ENCODE data around the gene SUV39H1.

The SUV39H1 gene

DNA sequence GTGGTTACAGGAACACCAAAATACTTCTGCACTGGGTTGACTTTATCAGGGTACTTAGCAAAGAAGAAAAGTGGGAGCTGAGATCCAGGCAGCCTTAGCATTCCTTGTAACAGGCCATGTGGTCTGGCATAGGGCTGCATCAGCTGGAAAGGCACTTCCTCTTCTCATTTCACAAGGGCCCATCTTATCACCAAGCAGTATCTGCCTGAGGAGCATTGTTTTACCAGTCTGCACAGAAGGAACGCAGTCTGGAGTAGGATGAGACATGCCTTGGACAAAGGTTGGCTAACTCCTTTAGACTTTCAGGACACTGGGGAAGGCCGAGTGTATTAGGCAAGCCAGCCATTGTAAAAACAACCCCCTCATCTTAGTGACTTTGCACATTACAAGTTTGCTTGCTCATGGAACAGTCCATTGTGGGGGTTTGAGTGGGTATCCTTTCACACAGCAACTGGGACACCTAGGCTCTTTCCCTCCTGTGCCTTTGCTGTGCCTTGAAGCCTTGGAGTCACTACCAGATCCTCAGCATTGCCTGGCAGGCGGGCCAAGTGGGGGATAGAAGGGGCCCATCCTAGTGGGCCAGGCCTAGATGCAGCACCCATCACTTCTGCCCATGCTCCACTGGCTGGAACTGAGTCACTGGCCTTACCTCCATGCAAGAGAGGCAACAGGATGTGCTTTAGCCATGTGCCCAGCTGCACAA, 4.6 kb downstream of the SUV39H1 start:
- no CpG with 5 or more reads among the region's 3 CpGs for WGBS, 2 experiments (ENCODE audit: insufficient coverage in 2 of 2)
- peaks cover 42% of the 10 kb centered on the region for H3K36me3 ChIP-seq (ENCODE audit: control insufficient read depth, insufficient read depth, low read length)

DNA sequence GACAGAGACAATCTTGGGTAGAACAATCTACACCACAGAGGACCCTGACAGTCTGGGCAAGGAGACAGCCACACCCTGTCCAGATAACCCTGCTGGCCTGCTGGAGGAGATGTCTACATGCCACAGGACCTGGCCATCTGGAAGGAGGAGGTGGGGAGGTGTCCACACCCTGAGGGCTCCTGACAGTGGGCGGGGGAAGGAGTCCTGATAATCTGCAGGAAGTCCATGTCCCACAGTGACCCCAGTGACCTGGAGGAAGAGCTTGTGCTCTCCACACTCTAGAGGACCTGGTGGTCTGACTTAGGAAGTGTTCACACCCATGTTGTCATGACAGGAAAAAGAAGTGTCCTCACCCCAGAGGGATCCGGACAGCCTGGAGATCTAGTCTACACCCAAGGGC, 5.5 kb downstream of the SUV39H1 start:
- WGBS, 2 experiments (ENCODE audit: insufficient coverage in 2 of 2) = 80 to 100% methylated on average over 1 of the region's 2 CpGs
- no peak overlapping the region for H3K4me3 ChIP-seq (ENCODE audit: extremely low read depth, insufficient read depth, low read length, poor library complexity, severe bottlenecking)
- H3K4me1 ChIP-seq (ENCODE audit: control insufficient read depth, insufficient read depth, low read length, poor library complexity, severe bottlenecking) = peaks cover 4% of the 10 kb centered on the region
- peaks cover 47% of the 10 kb centered on the region for H3K36me3 ChIP-seq (ENCODE audit: control insufficient read depth, insufficient read depth, low read length)
- H3K9me3 ChIP-seq (ENCODE audit: control insufficient read depth, low read length) = no peaks in the 10 kb centered on the region
- H3K27ac ChIP-seq (ENCODE audit: low read depth, low read length, severe bottlenecking) = no peak overlapping the region

More for the DNA sequence above, 4.6 kb downstream of the SUV39H1 start:
- Histone ChIP-seq H3K27ac (ENCODE audit: low read depth, low read length, severe bottlenecking) (no peak overlapping the region), H3K4me3 (ENCODE audit: extremely low read depth, insufficient read depth, low read length, poor library complexity, severe bottlenecking) (no peak overlapping the region), H3K4me1 (ENCODE audit: control insufficient read depth, insufficient read depth, low read length, poor library complexity, severe bottlenecking) (peaks cover 4% of the 10 kb centered on the region), H3K9me3 (ENCODE audit: control insufficient read depth, low read length) (no peaks in the 10 kb centered on the region)

DNA sequence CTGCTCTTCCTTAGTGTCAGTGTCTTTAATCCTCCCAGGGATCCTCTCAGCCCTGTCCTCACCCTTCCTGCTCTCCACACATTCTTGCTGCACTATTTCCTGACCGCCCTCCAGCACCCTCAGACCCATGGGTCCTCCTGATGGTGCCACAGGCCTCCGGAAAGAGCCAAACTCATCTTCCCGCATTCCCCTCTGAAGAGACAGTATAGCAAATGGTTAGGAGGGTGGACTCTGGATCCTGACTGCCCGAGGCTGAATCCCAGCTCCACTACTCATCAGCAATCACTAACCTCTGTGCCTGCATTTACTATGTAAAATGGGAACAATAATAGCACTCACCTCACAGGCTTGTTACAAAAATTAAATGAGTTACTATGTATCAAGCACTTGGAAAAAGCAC, 6.2 kb downstream of the SUV39H1 start:
- Histone ChIP-seq H3K27ac (ENCODE audit: low read depth, low read length, severe bottlenecking) (no peak overlapping the region), H3K4me1 (ENCODE audit: control insufficient read depth, insufficient read depth, low read length, poor library complexity, severe bottlenecking) (peaks cover 4% of the 10 kb centered on the region), H3K36me3 (ENCODE audit: control insufficient read depth, insufficient read depth, low read length) (peaks cover 53% of the 10 kb centered on the region), H3K4me3 (ENCODE audit: extremely low read depth, insufficient read depth, low read length, poor library complexity, severe bottlenecking) (no peak overlapping the region), H3K9me3 (ENCODE audit: control insufficient read depth, low read length) (no peaks in the 10 kb centered on the region)
- no CpG with 5 or more reads among the region's 4 CpGs for WGBS, 2 experiments (ENCODE audit: insufficient coverage in 2 of 2)

DNA sequence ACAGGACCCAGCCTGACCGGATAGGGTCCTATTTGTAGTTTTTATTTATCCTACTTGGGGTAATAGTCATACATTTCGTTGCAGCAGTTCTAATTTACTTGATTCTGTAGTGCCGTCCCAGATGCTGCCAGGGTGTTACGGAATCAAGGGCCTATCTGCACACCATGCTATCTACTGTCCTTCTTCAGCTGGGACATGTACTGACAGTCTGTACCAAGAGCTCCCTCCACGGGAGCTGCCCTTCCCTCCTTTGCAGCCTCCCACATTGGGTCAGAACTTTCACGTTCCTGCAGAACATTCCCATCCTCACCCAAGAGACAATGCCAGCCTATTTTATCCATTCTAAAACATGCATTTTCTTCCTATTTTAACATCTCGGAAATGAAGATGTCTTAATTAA, 6.7 kb downstream of the SUV39H1 start:
- H3K4me3 ChIP-seq (ENCODE audit: extremely low read depth, insufficient read depth, low read length, poor library complexity, severe bottlenecking) = no peak overlapping the region
- no peak overlapping the region for H3K27ac ChIP-seq (ENCODE audit: low read depth, low read length, severe bottlenecking)
- H3K4me1 ChIP-seq (ENCODE audit: control insufficient read depth, insufficient read depth, low read length, poor library complexity, severe bottlenecking) = peaks cover 4% of the 10 kb centered on the region
- WGBS, 2 experiments (ENCODE audit: insufficient coverage in 2 of 2) = 90 to 100% methylated on average over 1 to 2 of the region's 7 CpGs
- H3K9me3 ChIP-seq (ENCODE audit: control insufficient read depth, low read length) = no peaks in the 10 kb centered on the region
- H3K36me3 ChIP-seq (ENCODE audit: control insufficient read depth, insufficient read depth, low read length) = peaks cover 53% of the 10 kb centered on the region

DNA sequence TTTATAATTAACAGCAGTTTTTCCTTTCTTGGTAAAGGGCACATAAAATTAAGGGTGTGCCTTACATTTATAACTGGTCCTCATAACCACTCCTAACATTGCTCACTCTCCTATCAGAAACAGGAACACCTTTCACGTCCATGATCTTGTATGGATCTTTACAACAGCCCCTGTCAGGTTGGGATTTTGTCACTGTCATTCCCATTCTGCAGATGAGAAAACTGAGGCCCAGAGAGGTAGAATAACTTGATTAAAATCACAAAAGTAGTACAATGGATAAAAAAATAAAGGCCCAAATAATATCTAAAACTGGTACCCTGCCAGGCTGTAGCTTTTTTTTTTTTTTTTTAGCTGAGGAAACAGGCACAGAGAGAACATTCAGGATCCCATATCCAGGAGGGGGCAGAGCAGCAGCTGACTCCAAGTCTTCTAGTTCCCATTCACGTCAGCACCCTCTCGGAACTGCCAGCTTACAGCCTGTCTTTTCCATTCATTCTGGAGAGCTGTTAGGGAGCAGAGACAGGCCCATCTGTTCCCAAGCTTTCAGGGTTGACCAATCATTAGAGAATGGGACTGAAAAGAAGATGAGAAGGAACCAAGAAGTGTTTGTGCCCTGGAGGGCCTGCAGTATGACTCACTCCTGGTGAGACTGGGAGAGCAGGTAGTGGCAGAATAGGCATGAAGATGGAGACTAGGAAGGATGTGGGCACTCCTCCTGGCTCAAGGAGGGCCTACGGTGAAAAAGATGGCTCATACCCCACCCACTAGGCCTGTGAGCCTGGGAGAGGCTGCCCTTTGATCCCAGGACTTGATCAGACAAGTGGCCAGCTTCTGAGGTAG, 7.3 kb downstream of the SUV39H1 start:
- no peak overlapping the region for H3K4me3 ChIP-seq (ENCODE audit: extremely low read depth, insufficient read depth, low read length, poor library complexity, severe bottlenecking)
- peaks cover 4% of the 10 kb centered on the region for H3K4me1 ChIP-seq (ENCODE audit: control insufficient read depth, insufficient read depth, low read length, poor library complexity, severe bottlenecking)
- H3K36me3 ChIP-seq (ENCODE audit: control insufficient read depth, insufficient read depth, low read length) = peaks cover 52% of the 10 kb centered on the region
- 100% methylated on average over 1 of the region's 4 CpGs; no CpG with 5 or more reads in 1 of the 2 experiments for WGBS, 2 experiments (ENCODE audit: insufficient coverage in 2 of 2)
- no peak overlapping the region for H3K27ac ChIP-seq (ENCODE audit: low read depth, low read length, severe bottlenecking)
- no peaks in the 10 kb centered on the region for H3K9me3 ChIP-seq (ENCODE audit: control insufficient read depth, low read length)

DNA sequence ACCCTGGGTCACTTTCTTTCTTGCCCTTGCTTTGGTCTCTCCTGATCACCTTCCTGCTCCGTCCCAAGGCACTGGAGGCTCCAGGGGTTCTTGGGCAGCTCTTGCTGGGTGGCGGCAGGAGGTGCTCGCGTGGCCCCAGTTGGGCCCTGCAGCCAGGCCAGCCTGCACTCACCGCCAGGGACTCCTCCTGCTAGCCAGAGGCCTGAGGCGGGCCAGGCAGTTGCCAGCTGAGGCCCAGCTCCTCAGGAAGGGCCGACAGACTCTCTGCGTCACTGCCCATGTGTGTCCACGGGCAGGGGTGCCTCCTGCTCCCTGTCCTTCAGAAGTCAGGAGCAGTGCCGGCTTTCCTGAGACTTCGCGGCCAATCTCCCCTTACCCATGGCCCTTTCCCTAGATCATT, 9.3 kb downstream of the SUV39H1 start:
- WGBS, 2 experiments (ENCODE audit: insufficient coverage in 2 of 2) = 86 to 98% methylated on average over 1 to 8 of the region's 12 CpGs
- H3K27ac ChIP-seq (ENCODE audit: low read depth, low read length, severe bottlenecking) = no peak overlapping the region

DNA sequence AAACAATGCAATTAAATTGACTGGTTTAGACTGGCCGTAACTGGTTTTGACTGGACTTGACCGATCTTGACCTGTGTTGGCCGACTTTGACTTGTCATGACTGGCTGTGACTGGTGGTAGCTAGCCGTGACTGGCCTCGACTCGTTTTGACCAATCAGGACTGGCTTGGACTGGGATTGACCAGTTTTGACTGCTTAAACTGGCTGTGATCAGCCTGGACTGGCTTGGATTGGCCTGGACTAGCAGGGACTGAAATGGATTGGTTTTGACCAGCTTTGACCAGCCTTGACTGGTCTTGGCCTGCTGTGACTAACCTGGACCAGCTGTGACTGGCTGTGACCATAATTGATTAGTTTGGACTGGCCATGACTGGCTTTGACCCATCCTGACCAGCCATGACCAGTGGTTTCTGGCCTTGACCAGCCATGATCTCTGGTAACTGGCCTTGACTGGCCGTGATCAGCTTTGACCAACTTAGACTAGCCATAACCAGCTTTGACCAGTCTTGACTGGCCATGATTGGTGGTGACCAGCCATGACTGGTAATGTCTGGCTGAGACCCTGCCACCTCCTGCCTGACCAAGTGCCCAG, 13.1 kb downstream of the SUV39H1 start:
- peaks cover 6% of the 10 kb centered on the region for H3K4me1 ChIP-seq (ENCODE audit: control insufficient read depth, insufficient read depth, low read length, poor library complexity, severe bottlenecking)
- peaks cover 13% of the 10 kb centered on the region for H3K36me3 ChIP-seq (ENCODE audit: control insufficient read depth, insufficient read depth, low read length)
- H3K4me3 ChIP-seq (ENCODE audit: extremely low read depth, insufficient read depth, low read length, poor library complexity, severe bottlenecking) = no peak overlapping the region
- 98% methylated on average over 6 of the region's 7 CpGs for WGBS, 2 experiments (ENCODE audit: insufficient coverage in 2 of 2)
- no peaks in the 10 kb centered on the region for H3K9me3 ChIP-seq (ENCODE audit: control insufficient read depth, low read length)
- H3K27ac ChIP-seq (ENCODE audit: low read depth, low read length, severe bottlenecking) = no peak overlapping the region

More for the DNA sequence above, 9.3 kb downstream of the SUV39H1 start:
- H3K4me1 ChIP-seq (ENCODE audit: control insufficient read depth, insufficient read depth, low read length, poor library complexity, severe bottlenecking) = peaks cover 4% of the 10 kb centered on the region
- H3K36me3 ChIP-seq (ENCODE audit: control insufficient read depth, insufficient read depth, low read length) = peaks cover 33% of the 10 kb centered on the region
- H3K4me3 ChIP-seq (ENCODE audit: extremely low read depth, insufficient read depth, low read length, poor library complexity, severe bottlenecking) = no peak overlapping the region
- H3K9me3 ChIP-seq (ENCODE audit: control insufficient read depth, low read length) = no peaks in the 10 kb centered on the region

DNA sequence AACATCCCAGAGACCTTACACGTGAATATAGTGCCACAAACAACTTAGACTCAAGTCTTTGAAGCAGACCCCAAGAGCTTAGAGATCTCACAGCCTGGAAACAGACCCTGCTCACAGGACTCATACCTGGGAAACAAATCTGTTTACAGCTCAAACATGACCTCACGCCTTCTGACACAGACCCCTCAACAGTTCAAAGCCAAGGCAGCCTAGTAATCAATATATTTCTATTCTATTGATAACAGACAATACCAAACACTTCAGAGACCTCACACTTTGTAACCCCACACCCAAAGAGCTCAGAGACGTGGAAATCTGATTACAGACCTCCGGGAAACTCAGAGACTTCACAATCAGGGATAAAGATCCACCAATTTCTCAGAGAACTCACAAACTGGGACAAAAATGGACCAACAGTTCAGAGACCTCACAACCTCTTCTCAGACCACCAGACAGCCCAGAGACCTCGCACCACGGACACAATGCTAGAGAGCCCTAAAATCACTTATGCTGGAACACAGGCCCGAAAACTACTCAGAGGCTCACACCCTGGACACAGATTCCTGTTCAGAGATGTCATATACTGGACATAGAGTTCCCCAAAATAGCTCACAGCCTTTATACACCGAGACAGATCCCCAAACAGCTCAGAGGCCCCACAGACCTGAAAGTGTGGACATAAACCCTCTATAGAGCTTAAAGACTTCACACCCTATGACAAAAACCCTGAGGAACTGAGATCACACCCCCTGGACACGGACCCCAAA, 14.8 kb downstream of the SUV39H1 start:
- Histone ChIP-seq H3K27ac (ENCODE audit: low read depth, low read length, severe bottlenecking) (no peak overlapping the region), H3K9me3 (ENCODE audit: control insufficient read depth, low read length) (no peaks in the 10 kb centered on the region), H3K4me3 (ENCODE audit: extremely low read depth, insufficient read depth, low read length, poor library complexity, severe bottlenecking) (no peak overlapping the region), H3K4me1 (ENCODE audit: control insufficient read depth, insufficient read depth, low read length, poor library complexity, severe bottlenecking) (peaks cover 6% of the 10 kb centered on the region), H3K36me3 (ENCODE audit: control insufficient read depth, insufficient read depth, low read length) (peaks cover 10% of the 10 kb centered on the region)
- WGBS, 2 experiments (ENCODE audit: insufficient coverage in 2 of 2) = 81 to 83% methylated on average over 1 to 3 of the region's 9 CpGs

DNA sequence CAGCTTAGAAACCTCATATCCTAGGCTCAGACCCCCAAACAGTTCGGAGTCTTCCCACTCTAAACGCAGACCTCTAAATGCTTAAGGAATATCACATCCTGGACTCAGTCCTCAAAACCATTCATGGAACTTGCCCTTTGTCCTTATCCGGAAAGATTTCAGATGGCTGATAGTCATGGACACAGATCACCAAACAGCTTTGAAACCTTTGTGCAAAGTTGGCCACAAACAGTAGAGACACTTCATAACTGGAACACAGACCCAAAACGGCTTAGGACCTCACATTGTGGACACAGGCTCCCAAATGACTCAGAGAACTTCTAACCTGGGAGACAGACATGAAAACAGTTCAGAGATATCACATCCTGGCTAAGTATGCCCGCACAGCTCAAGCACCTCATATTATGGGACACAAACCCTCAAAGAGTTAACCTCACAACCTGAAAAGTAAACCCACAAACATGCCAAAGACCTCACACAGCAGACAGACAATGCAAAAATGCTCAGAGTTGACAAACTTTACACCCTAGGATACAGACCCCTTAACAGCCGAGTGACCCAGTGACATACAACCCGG, 15.5 kb downstream of the SUV39H1 start:
- WGBS, 2 experiments (ENCODE audit: insufficient coverage in 2 of 2) = 97 to 100% methylated on average over 1 to 4 of the region's 7 CpGs
- peaks cover 6% of the 10 kb centered on the region for H3K4me1 ChIP-seq (ENCODE audit: control insufficient read depth, insufficient read depth, low read length, poor library complexity, severe bottlenecking)
- peaks cover 6% of the 10 kb centered on the region for H3K36me3 ChIP-seq (ENCODE audit: control insufficient read depth, insufficient read depth, low read length)
- no peak overlapping the region for H3K4me3 ChIP-seq (ENCODE audit: extremely low read depth, insufficient read depth, low read length, poor library complexity, severe bottlenecking)
- no peak overlapping the region for H3K27ac ChIP-seq (ENCODE audit: low read depth, low read length, severe bottlenecking)
- H3K9me3 ChIP-seq (ENCODE audit: control insufficient read depth, low read length) = no peaks in the 10 kb centered on the region

DNA sequence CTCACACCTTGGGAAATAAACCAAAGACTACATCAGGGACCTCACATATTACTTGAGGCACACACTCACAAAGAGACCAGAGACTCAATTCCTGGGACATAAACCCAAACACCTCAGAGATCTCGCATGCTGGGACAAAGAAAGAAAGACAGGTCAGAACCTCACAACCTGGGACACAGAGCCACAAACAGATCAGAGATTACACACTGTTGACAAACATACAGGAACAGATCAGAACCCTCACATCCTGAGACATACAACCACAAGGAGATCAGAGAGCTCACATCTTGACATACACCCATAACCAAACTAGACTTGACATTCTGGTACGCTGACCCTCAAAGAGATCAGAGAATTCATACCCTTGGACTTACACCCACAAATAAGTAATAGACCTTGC, 17.3 kb downstream of the SUV39H1 start:
- Histone ChIP-seq H3K4me1 (ENCODE audit: control insufficient read depth, insufficient read depth, low read length, poor library complexity, severe bottlenecking) (peaks cover 6% of the 10 kb centered on the region), H3K36me3 (ENCODE audit: control insufficient read depth, insufficient read depth, low read length) (no peaks in the 10 kb centered on the region), H3K27ac (ENCODE audit: low read depth, low read length, severe bottlenecking) (no peak overlapping the region), H3K9me3 (ENCODE audit: control insufficient read depth, low read length) (no peaks in the 10 kb centered on the region), H3K4me3 (ENCODE audit: extremely low read depth, insufficient read depth, low read length, poor library complexity, severe bottlenecking) (no peak overlapping the region)
- WGBS, 2 experiments (ENCODE audit: insufficient coverage in 2 of 2) = 100% methylated on average over 1 of the region's 2 CpGs; no CpG with 5 or more reads in 1 of the 2 experiments

All from mesodermal cell (in vitro differentiated cells).